SK-N-SH treated with all-trans-retinoic acid at 6 μM for 48 hours (cell line): ENCODE data around the gene LHFPL6.

Experiments used
- ARNTL ChIP-seq: fragments of 450-650 bp; formaldehyde crosslinking; IDR thresholded peaks from 2 replicates; pipeline ENCODE4 v1.5.0; 2020; ENCODE audit warnings: low read depth, mild to moderate bottlenecking, moderate library complexity, borderline replicate concordance
- CREB5 ChIP-seq: fragments of 250-450 bp; sonication (Bioruptor Pico); IDR thresholded peaks from 2 replicates; pipeline ENCODE4 v1.5.1; 2020; ENCODE audit warnings: low read depth, mild to moderate bottlenecking, moderate library complexity
- GLIS3 ChIP-seq: fragments of 250-450 bp; sonication (Bioruptor Pico); IDR thresholded peaks from 2 replicates; pipeline ENCODE4 v1.5.0; 2020; ENCODE audit warnings: mild to moderate bottlenecking, moderate library complexity
- PATZ1 ChIP-seq: fragments of 250-450 bp; sonication (Bioruptor Pico); IDR thresholded peaks from 2 replicates; pipeline ENCODE4 v1.8.0; 2020; ENCODE audit warnings: mild to moderate bottlenecking, moderate library complexity, borderline replicate concordance
- PPARA ChIP-seq: fragments of 250-450 bp; sonication (Bioruptor Pico); IDR thresholded peaks from 2 replicates; pipeline ENCODE4 v1.5.0; 2020; ENCODE audit warnings: mild to moderate bottlenecking, borderline replicate concordance
- TCF4 ChIP-seq: fragments of 250-450 bp; sonication (Bioruptor Pico); IDR thresholded peaks from 2 replicates; pipeline ENCODE4 v1.8.0; 2021; ENCODE audit warnings: mild to moderate bottlenecking, moderate library complexity, borderline replicate concordance
- TOX ChIP-seq: fragments of 250-450 bp; sonication (Bioruptor Pico); IDR thresholded peaks from 2 replicates; pipeline ENCODE4 v1.8.0; 2021; ENCODE audit warnings: mild to moderate bottlenecking, moderate library complexity, borderline replicate concordance
- ZFP3 ChIP-seq: fragments of 250-450 bp; sonication (Bioruptor Pico); IDR thresholded peaks from 2 replicates; pipeline ENCODE4 v1.5.0; 2020; ENCODE audit warnings: mild to moderate bottlenecking, moderate library complexity
- ZFP30 ChIP-seq: fragments of 450-650 bp; formaldehyde crosslinking; IDR thresholded peaks from 2 replicates; pipeline ENCODE4 v1.5.0; 2022; ENCODE audit warnings: mild to moderate bottlenecking, moderate library complexity
- ZNF70 ChIP-seq: fragments of 450-650 bp; formaldehyde crosslinking; IDR thresholded peaks from 2 replicates; pipeline ENCODE4 v1.5.0; 2020; ENCODE audit warnings: mild to moderate bottlenecking, moderate library complexity
- ZNF8 ChIP-seq: fragments of 450-650 bp; formaldehyde crosslinking; IDR thresholded peaks from 2 replicates; pipeline ENCODE4 v1.5.0; 2020; ENCODE audit warnings: mild to moderate bottlenecking, moderate library complexity

GRCh38 chr13:39522329-39522728, 80.7 kb downstream of the LHFPL6 start:
- TF ChIP-seq ARNTL (CRISPR knock-in tag) (no peak), ZFP3 (CRISPR knock-in tag) (no peak), ZNF70 (no peak), PATZ1 (CRISPR knock-in tag) (no peak), PPARA (CRISPR knock-in tag) (no peak), TOX (CRISPR knock-in tag) (no peak), ZFP30 (CRISPR knock-in tag) (no peak), CREB5 (CRISPR knock-in tag) (no peak), ZNF8 (CRISPR knock-in tag) (no peak), TCF4 (CRISPR knock-in tag) (no peak), GLIS3 (CRISPR knock-in tag) (no peak)
